WTC11 (cell line): ENCODE measurements around the gene OLFM2.

Experiments used
- KAT7 ChIP-seq: sonication (generic); formaldehyde crosslinking; IDR thresholded peaks from 2 replicates; pipeline ENCODE4 v1.8.1; 2023; ENCODE audit warnings: missing genetic modification reagents, mild to moderate bottlenecking, borderline replicate concordance
- NR2C2 ChIP-seq: sonication (generic); formaldehyde crosslinking; IDR thresholded peaks from 2 replicates; pipeline ENCODE4 v1.8.0; 2022; ENCODE audit warnings: mild to moderate bottlenecking, missing genetic modification reagents
- NR3C1 ChIP-seq: sonication (generic); formaldehyde crosslinking; conservative IDR thresholded peaks from 2 replicates; pipeline ENCODE4 v1.8.1; 2023; ENCODE audit warnings: low read depth, mild to moderate bottlenecking, missing genetic modification reagents
- TCF7 ChIP-seq: sonication (generic); formaldehyde crosslinking; IDR thresholded peaks from 2 replicates; pipeline ENCODE4 v1.8.0; 2022; ENCODE audit warnings: mild to moderate bottlenecking, low read depth, missing genetic modification reagents, moderate library complexity
- ZNF219 ChIP-seq: sonication (generic); formaldehyde crosslinking; IDR thresholded peaks from 2 replicates; pipeline ENCODE4 v1.8.0; 2023; ENCODE audit warnings: missing genetic modification reagents, mild to moderate bottlenecking, borderline replicate concordance
- TF ChIP-seq, protein P1 (sequence below): fragments of 200-600 bp; IDR thresholded peaks from 2 replicates; pipeline ENCODE4 v1.8.0; 2022; ENCODE audit warnings: antibody characterized with exemption
- TF ChIP-seq, protein P2 (sequence below): sonication (generic); formaldehyde crosslinking; conservative IDR thresholded peaks from 2 replicates; pipeline ENCODE4 v1.8.1; 2022; ENCODE audit warnings: mild to moderate bottlenecking, missing genetic modification reagents
- TF ChIP-seq, protein P3 (sequence below): sonication (generic); formaldehyde crosslinking; IDR thresholded peaks from 2 replicates; pipeline ENCODE4 v1.8.1; 2023; ENCODE audit warnings: mild to moderate bottlenecking, moderate library complexity, missing genetic modification reagents
- TF ChIP-seq, protein P4 (sequence below): sonication (generic); formaldehyde crosslinking; IDR thresholded peaks from 2 replicates; pipeline ENCODE4 v1.8.0; 2022; ENCODE audit warnings: missing genetic modification reagents
- TF ChIP-seq, protein P5 (sequence below): sonication (generic); formaldehyde crosslinking; IDR thresholded peaks from 2 replicates; pipeline ENCODE4 v1.8.0; 2022; ENCODE audit warnings: mild to moderate bottlenecking, missing genetic modification reagents

DNA sequence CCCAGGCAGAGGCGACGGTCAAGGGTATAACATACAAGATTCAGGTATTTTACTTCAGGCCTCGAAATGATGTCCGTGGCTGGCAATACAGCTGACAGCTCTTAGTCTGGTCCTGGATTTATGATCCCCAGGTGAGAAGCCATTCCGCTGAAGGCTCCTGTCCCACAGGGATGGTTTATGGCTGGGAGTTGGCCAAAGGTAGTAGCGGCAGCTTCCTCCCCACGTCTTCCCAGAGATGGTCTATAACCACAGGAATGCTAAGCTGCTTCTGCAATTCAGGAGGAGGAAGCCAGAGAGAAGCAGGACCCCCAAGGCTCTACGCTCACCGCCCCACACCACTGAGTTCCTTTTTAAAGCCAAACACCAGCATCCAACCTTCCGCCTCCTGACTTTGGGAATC is 27.1 kb downstream of the OLFM2 start:
- TF ChIP-seq, protein P1, sequence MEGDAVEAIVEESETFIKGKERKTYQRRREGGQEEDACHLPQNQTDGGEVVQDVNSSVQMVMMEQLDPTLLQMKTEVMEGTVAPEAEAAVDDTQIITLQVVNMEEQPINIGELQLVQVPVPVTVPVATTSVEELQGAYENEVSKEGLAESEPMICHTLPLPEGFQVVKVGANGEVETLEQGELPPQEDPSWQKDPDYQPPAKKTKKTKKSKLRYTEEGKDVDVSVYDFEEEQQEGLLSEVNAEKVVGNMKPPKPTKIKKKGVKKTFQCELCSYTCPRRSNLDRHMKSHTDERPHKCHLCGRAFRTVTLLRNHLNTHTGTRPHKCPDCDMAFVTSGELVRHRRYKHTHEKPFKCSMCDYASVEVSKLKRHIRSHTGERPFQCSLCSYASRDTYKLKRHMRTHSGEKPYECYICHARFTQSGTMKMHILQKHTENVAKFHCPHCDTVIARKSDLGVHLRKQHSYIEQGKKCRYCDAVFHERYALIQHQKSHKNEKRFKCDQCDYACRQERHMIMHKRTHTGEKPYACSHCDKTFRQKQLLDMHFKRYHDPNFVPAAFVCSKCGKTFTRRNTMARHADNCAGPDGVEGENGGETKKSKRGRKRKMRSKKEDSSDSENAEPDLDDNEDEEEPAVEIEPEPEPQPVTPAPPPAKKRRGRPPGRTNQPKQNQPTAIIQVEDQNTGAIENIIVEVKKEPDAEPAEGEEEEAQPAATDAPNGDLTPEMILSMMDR, result no peak
- no peak for TF ChIP-seq NR3C1 (CRISPR knock-in tag)
- no peak for TF ChIP-seq TCF7 (CRISPR knock-in tag)
- TF ChIP-seq, protein P2, sequence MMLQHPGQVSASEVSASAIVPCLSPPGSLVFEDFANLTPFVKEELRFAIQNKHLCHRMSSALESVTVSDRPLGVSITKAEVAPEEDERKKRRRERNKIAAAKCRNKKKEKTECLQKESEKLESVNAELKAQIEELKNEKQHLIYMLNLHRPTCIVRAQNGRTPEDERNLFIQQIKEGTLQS (CRISPR knock-in tag), result no peak
- TF ChIP-seq KAT7 (CRISPR knock-in tag), result no peak
- TF ChIP-seq, protein P3, sequence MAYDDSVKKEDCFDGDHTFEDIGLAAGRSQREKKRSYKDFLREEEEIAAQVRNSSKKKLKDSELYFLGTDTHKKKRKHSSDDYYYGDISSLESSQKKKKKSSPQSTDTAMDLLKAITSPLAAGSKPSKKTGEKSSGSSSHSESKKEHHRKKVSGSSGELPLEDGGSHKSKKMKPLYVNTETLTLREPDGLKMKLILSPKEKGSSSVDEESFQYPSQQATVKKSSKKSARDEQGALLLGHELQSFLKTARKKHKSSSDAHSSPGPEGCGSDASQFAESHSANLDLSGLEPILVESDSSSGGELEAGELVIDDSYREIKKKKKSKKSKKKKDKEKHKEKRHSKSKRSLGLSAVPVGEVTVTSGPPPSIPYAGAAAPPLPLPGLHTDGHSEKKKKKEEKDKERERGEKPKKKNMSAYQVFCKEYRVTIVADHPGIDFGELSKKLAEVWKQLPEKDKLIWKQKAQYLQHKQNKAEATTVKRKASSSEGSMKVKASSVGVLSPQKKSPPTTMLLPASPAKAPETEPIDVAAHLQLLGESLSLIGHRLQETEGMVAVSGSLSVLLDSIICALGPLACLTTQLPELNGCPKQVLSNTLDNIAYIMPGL (CRISPR knock-in tag), result no peak
- TF ChIP-seq NR2C2 (CRISPR knock-in tag), result no peak
- TF ChIP-seq, protein P4, sequence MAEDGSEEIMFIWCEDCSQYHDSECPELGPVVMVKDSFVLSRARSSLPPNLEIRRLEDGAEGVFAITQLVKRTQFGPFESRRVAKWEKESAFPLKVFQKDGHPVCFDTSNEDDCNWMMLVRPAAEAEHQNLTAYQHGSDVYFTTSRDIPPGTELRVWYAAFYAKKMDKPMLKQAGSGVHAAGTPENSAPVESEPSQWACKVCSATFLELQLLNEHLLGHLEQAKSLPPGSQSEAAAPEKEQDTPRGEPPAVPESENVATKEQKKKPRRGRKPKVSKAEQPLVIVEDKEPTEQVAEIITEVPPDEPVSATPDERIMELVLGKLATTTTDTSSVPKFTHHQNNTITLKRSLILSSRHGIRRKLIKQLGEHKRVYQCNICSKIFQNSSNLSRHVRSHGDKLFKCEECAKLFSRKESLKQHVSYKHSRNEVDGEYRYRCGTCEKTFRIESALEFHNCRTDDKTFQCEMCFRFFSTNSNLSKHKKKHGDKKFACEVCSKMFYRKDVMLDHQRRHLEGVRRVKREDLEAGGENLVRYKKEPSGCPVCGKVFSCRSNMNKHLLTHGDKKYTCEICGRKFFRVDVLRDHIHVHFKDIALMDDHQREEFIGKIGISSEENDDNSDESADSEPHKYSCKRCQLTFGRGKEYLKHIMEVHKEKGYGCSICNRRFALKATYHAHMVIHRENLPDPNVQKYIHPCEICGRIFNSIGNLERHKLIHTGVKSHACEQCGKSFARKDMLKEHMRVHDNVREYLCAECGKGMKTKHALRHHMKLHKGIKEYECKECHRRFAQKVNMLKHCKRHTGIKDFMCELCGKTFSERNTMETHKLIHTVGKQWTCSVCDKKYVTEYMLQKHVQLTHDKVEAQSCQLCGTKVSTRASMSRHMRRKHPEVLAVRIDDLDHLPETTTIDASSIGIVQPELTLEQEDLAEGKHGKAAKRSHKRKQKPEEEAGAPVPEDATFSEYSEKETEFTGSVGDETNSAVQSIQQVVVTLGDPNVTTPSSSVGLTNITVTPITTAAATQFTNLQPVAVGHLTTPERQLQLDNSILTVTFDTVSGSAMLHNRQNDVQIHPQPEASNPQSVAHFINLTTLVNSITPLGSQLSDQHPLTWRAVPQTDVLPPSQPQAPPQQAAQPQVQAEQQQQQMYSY (CRISPR knock-in tag), result no peak
- TF ChIP-seq ZNF219 (CRISPR knock-in tag), result no peak
- TF ChIP-seq, protein P5, sequence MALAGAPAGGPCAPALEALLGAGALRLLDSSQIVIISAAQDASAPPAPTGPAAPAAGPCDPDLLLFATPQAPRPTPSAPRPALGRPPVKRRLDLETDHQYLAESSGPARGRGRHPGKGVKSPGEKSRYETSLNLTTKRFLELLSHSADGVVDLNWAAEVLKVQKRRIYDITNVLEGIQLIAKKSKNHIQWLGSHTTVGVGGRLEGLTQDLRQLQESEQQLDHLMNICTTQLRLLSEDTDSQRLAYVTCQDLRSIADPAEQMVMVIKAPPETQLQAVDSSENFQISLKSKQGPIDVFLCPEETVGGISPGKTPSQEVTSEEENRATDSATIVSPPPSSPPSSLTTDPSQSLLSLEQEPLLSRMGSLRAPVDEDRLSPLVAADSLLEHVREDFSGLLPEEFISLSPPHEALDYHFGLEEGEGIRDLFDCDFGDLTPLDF (CRISPR knock-in tag), result no peak
